GM21526 (cell line): ENCODE results near the gene DDX42.
"Not testable (repeated sequence)": the region's sequence is repeated elsewhere in the genome, so short reads cannot be mapped to it uniquely, and the experiment has no call there.

Source experiments
- ATAC-seq: cut with Tn5 transposase; IDR thresholded peaks from one replicate; pipeline ENCODE4 v1.9.1; 2021; ENCODE audit warnings: moderate library complexity; ENCODE audit not compliant: unreplicated experiment, low FRiP score

The DDX42 gene

DNA sequence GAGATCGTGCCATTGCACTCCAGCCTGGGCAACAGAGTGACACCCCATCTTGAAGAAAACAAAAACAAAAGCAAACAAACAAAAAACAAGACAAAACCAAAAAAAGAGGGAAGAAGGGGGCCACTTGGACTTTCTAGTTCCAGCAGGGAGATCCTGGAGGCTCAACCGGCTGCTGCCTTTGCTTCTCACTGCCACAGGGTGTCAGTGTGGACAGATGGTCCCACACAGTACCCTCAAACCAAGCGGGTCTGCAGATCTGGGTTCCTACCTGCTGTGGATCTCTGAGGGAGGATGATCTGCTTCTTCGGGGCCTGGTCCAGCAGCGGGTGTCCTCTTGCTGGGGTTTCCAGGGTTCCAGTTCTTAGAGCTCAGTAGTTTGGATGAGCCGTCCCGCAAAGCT is 92.7 kb downstream of the DDX42 start:
- ATAC-seq = not testable (repeated sequence)
